ENCODE measurements around the gene C4orf54.

GRCh38 chr4:99658666-99659065 is 1.0 kb upstream of the C4orf54 start:
- TF ChIP-seq, protein P1, sequence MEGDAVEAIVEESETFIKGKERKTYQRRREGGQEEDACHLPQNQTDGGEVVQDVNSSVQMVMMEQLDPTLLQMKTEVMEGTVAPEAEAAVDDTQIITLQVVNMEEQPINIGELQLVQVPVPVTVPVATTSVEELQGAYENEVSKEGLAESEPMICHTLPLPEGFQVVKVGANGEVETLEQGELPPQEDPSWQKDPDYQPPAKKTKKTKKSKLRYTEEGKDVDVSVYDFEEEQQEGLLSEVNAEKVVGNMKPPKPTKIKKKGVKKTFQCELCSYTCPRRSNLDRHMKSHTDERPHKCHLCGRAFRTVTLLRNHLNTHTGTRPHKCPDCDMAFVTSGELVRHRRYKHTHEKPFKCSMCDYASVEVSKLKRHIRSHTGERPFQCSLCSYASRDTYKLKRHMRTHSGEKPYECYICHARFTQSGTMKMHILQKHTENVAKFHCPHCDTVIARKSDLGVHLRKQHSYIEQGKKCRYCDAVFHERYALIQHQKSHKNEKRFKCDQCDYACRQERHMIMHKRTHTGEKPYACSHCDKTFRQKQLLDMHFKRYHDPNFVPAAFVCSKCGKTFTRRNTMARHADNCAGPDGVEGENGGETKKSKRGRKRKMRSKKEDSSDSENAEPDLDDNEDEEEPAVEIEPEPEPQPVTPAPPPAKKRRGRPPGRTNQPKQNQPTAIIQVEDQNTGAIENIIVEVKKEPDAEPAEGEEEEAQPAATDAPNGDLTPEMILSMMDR (IDR thresholded peaks at IDR 0.05): no peak
- TF ChIP-seq POLR2A (IDR thresholded peaks at IDR 0.05): no peak
